NCI-H2171 (cell line): Measurements from ENCODE around the gene RNF32.

Experiments used
- DNase-seq: peaks from one replicate; lab custom pipeline; 2025; lab: John Stamatoyannopoulos, UW

The RNF32 gene

DNA sequence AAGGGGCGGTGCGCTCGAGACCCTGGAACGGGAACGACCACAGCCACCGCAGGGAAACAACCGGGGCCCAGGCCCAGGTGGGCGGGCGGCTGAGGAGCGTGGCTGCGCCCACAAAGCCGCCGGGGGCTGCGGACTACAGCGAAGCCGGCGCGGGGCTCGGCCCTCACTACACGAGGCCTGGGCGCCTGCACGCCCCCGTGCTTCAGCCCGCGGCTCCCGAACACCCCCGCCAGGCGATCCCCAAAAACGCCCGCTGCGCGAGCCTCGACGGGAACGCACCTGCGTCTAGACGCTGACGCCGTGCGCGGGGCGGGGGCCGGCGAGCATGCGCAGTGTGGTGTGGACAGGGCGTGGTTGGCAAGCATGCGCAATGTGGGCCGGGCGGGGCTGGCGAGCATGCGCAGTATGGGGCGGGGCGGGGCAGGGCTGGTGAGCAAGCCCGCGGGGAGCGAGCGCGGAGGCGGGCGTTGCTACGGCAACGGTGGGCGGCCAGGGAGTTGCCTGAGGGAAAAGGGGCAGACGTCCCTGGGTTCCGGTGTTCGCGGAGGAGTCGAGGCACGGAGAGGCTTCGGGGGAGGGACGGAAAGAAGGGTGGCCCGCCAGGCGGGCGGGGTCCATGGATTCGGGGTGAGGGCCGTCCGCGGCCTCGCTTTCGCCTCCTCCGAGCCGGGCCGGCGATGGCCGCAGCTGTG is at the start of gene RNF32:
Gene RNF32, plus strand, starts transcription at position 518 of the 692 bp plus-strand sequence. CDS start 3,104 bp downstream, outside the sequence.
- DNase-seq, result peak; percentile 92

DNA sequence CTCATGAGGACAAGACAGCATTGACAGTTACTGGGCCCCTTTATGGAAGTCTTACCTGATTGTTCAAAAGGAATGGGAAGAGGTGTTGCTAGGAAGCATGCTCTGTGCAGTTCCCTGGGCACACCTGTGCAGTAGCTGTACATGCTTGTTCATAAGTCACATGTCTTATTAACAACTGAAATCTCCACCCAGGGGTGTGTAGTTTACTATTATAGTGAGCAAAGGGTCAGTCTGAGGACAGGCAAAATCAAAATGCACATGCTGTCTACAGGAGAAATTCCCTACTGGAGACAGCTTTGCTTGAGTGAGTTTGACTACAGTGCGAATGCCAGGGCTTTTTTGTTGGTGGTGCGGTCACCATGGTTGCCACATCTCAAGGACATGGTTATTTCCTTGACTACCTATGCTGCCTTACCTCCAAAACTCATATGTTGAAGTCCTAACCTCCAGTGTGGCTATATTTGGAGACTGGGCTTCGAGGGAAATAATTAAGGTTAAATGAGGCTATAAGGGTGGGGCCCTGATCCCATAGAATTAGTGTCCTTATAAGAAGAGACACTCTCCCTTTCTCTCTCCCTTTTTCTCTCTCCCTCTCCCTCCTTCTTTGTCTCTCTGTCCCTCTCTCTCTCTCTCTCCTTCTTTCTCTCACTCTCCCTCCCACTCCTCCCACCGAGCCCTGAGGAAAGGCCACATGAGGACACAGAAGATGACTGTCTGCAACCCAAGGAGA is 48.3 kb upstream of the RNF32 start:
- no peak for DNase-seq

- no peak for DNase-seq
These were observed 46.1 kb upstream of the RNF32 start for GRCh38 chr7:156594283-156595080.

- no peak for DNase-seq
These were observed 40.1 kb upstream of the RNF32 start for GRCh38 chr7:156600496-156600895.

- DNase-seq, result no peak
These were observed 38.3 kb upstream of the RNF32 start for GRCh38 chr7:156602283-156602682.

DNA sequence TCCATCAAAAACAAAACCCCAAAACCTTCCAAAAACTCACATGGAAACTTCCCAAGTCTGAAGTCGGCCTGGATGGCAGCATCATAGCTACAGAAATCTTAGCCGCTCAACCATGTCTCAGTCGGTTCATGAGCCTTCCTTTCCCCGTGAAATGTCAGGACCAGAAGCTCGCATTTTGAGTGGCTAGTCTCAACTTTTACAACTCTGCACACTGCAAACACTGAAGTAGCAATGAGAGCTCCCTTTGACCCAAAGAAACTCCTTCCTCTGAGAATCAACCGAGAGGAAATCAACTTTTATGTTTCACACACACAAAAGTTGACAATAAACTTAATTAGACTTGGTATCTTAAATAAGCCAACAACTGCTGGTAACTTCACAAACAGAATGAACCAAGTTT is 37.6 kb upstream of the RNF32 start:
- DNase-seq, result no peak

DNA sequence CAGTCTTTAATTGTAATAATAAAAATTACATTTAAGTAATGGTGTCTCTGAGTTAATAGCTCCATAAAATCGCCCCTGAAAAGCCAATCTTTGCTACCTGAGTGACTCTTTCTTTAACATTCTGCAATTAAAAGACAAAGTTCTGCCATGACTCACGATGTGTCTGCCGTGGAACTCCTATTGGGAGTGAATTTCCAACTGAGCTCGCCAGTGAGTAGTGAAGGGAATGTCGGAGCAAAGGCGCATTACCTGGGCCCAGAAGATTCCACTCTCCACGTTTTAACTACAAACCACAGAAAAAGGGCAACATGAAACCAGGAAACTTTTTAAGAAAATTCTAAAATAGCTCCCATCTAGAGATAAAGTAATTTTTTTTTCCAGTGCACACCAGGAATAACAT is 36.9 kb upstream of the RNF32 start:
- DNase-seq, result no peak

DNA sequence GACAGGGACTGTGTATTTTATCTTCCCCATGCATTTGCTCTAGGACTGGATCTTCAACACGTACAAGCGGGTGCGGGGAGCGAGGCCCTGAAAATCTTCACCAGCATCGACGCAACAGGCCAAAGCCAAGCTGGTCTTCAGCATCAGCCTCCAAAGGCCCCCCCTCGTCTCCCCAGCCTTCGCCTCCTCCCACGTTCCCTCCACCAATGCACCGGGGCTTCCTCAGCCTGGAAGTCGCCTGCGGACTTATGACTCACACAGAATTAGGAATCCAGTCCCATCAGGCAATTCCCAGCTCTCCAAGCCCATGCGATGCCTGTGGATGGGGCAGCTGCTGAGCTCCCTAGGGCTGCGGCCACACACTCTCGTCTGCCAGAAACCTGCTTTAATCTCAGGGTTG is 36.3 kb upstream of the RNF32 start:
- no peak for DNase-seq

- DNase-seq, result no peak
These were observed 35.5 kb upstream of the RNF32 start for GRCh38 chr7:156604836-156605695.

DNA sequence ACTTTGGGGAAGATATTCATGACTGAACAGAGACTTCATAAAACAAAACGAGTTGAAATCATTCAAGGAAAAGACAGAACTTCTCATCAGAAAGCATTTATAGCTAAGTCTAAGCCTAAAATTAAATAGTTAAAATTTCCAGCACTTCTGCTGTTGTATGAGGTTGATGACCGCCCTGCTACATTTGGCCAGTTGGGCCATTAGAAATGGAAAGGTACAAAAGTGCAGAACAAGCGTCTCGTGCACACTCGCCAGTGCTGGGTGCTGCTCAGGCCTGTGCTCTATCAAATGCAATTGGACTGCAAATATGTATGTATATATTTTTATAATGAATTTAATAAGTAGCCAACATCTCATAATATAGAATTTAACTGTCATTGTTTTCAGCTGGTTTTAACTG is 34.4 kb upstream of the RNF32 start:
- DNase-seq, result no peak

GRCh38 chr7:156606691-156607331 is 33.8 kb upstream of the RNF32 start:
- DNase-seq, result no peak

DNA sequence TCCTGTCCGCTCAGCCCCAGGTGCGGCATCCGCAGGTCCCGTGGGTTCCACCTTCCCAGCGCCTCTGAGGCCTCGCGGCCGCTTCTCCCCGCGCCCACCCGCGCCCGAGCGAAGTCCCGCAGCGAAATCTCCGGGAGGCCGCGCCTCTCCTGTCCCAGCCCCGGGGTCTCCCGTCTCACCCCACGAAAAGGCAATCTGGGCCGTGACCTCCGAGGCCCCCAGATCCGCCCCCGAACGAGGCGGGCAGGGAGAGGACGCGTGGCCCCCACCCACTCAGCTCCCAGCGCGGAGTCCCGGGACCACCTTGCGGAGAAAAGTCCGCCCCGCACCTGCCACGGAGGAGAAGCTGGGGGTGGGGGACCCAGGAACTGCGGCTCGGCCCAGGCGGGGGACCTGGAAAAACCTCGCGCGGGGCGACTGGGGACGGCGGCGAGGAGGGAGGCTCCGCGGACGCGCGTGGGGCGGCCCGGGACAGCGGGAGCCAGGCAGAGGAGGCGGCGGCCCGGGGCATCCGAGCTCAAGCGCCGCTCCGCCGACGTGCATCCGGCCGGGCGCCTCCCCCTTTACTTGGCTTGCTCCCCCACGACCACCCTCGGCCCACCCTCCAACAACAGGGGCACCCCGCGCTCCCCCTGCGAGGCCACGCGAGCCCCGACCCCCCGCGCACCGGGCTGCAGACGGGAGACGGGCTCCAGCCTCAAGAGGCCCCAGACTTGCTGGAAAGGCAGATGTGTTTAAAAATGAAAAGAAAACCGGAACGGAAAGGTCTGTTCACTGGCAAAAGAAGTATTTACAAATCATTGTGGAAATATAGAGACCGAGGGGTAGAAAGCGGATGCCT is 33.0 kb upstream of the RNF32 start:
- no peak for DNase-seq

DNA sequence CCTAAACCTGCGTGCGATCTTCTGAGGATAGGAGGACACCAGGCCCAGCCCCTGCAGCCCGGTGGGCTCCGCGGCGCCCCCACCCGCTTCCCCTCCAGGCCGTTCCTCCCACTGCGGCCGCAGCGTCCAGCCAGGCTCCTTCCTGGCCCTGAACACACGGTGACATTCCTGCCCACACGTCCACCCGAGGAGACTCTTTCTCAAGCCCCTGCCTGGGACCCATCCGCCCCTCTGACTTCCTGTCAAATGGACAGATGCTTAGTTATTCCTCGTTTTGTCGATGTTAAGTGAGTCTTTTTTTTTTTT is 32.4 kb upstream of the RNF32 start:
- DNase-seq, result no peak

- DNase-seq, result no peak
These were observed 31.3 kb upstream of the RNF32 start for GRCh38 chr7:156609010-156609877.

DNA sequence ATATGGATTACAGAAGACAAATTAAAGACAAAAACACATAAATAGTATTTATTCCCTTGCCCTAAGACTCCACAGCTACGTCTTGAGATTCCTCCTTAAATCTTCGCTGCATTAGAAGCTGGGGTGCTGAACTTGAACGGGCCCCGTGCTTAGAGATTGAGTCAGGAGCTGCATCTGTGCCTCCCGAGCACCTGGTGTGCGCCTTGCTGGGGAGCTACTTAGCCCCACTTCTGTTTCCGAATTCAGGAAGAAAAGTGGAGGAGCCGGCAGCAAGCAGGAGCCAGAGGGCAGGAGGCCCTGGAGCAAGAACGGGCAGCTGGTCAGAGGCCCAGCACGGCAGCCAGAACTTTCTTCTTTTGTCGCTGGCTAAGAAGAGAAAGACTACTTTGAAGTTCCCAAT is 30.4 kb upstream of the RNF32 start:
- DNase-seq, result no peak

- no peak for DNase-seq
These were observed 30.0 kb upstream of the RNF32 start for GRCh38 chr7:156610601-156611000.

- no peak for DNase-seq
These were observed 29.3 kb upstream of the RNF32 start for GRCh38 chr7:156611014-156612010.

DNA sequence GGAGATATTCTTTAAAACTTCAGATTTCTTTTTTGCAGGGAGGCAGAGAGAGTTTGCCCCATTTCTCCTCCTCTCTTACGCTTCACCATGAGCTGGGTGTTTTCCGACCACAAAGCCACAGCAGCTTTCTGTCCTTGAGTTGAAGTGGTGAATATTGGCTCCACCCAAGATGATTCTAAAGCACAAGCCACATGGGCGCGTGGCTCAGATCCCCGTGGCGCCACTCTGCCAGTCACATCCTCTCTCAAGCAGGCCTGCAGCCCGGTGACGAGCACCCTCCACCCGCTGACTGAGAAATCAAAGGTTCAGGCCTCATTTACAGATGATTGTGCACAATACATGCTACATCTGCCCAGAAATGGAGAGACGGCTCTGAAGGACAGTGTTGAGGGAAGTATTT is 27.6 kb upstream of the RNF32 start:
- no peak for DNase-seq
